ENCODE measurements around the gene PLCG2.
"Not testable (repeated sequence)": the region's sequence is repeated elsewhere in the genome, so short reads cannot be mapped to it uniquely, and the experiment has no call there.

PLCG2 gene

GRCh38 chr16:81875461-81875860 is 96.4 kb downstream of the PLCG2 start:
- TF ChIP-seq, protein P1, sequence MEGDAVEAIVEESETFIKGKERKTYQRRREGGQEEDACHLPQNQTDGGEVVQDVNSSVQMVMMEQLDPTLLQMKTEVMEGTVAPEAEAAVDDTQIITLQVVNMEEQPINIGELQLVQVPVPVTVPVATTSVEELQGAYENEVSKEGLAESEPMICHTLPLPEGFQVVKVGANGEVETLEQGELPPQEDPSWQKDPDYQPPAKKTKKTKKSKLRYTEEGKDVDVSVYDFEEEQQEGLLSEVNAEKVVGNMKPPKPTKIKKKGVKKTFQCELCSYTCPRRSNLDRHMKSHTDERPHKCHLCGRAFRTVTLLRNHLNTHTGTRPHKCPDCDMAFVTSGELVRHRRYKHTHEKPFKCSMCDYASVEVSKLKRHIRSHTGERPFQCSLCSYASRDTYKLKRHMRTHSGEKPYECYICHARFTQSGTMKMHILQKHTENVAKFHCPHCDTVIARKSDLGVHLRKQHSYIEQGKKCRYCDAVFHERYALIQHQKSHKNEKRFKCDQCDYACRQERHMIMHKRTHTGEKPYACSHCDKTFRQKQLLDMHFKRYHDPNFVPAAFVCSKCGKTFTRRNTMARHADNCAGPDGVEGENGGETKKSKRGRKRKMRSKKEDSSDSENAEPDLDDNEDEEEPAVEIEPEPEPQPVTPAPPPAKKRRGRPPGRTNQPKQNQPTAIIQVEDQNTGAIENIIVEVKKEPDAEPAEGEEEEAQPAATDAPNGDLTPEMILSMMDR (IDR thresholded peaks at IDR 0.05; ENCODE audit: control extremely low read depth, extremely low read depth, low read depth, missing control alignments): no peak
- ChIA-PET POLR2A (no interaction called here), CTCF (interaction anchor here (1.0 to 9.2 kb wide), 12 partner anchors 11 to 472 kb away, joined by 3 to 76 read pairs (median 12); no protein-coding TSS in a partner anchor)
- DNase-seq (ENCODE audit: extremely low spot score): no peak

- DNase-seq (ENCODE audit: extremely low spot score): no peak
- ChIA-PET POLR2A (no interaction called here), CTCF (interaction anchor here (1.0 to 9.2 kb wide), 7 partner anchors 10 to 137 kb away, joined by 3 to 76 read pairs (median 38); no protein-coding TSS in a partner anchor)
- TF ChIP-seq, protein P1 (IDR thresholded peaks at IDR 0.05; ENCODE audit: control extremely low read depth, extremely low read depth, low read depth, missing control alignments): no peak
Observed at GRCh38 chr16:81876273-81876900, 97.3 kb downstream of the PLCG2 start.

DNA sequence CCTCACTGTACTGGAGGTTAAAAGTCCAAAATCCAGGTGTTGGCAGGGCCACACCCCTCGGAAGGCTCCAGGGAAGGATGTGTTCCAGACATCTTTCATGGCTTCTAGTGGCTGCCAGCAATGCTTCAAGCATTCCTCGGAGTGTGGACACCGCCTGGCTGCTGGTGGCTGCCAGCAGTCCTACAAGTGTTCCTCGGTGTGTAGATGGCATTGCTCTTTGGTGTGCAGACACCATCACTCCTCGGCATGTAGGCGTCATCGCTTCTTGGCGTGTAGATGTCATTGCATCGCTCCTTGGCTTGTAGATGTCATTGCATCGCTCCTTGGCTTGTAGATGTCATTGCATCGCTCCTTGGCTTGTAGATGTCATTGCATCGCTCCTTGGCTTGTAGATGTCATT is 98.4 kb downstream of the PLCG2 start:
- DNase-seq (ENCODE audit: extremely low spot score); POLR2A ChIA-PET: not testable (repeated sequence)
- CTCF ChIA-PET: interaction anchor here (9.2 kb wide), 1 partner anchor 9 kb away, joined by 76 read pairs; no protein-coding TSS in a partner anchor

- DNase-seq (ENCODE audit: extremely low spot score): no peak
- TF ChIP-seq, protein P1 (IDR thresholded peaks at IDR 0.05; ENCODE audit: control extremely low read depth, extremely low read depth, low read depth, missing control alignments): no peak
- POLR2A ChIA-PET: no interaction called here
- CTCF ChIA-PET: interaction anchor here (1.0 to 1.6 kb wide), 3 partner anchors 10 to 13 kb away, joined by 4 read pairs; no protein-coding TSS in a partner anchor
Observed at GRCh38 chr16:81878529-81878928, 99.4 kb downstream of the PLCG2 start.

GRCh38 chr16:81879625-81880024 is 100.5 kb downstream of the PLCG2 start:
- no peak for DNase-seq (ENCODE audit: extremely low spot score)
- ChIA-PET CTCF (interaction anchor here (1.0 to 1.6 kb wide), 3 partner anchors 13 to 81 kb away, joined by 3 to 4 read pairs (median 3); no protein-coding TSS in a partner anchor), POLR2A (no interaction called here)
- TF ChIP-seq, protein P1 (IDR thresholded peaks at IDR 0.05; ENCODE audit: control extremely low read depth, extremely low read depth, low read depth, missing control alignments): peak; percentile 31

- POLR2A ChIA-PET: no interaction called here
- CTCF ChIA-PET: no interaction called here
- TF ChIP-seq, protein P1 (IDR thresholded peaks at IDR 0.05; ENCODE audit: control extremely low read depth, extremely low read depth, low read depth, missing control alignments): no peak
- no peak for DNase-seq (ENCODE audit: extremely low spot score)
Observed at GRCh38 chr16:81880816-81881215, 101.7 kb downstream of the PLCG2 start.

- ChIA-PET POLR2A (no interaction called here), CTCF (no interaction called here)
- TF ChIP-seq, protein P1 (IDR thresholded peaks at IDR 0.05; ENCODE audit: control extremely low read depth, extremely low read depth, low read depth, missing control alignments): no peak
- DNase-seq (ENCODE audit: extremely low spot score): no peak
Observed at GRCh38 chr16:81881228-81881627, 102.1 kb downstream of the PLCG2 start.
